Measurements from ENCODE around the gene SLC13A3.

DNA sequence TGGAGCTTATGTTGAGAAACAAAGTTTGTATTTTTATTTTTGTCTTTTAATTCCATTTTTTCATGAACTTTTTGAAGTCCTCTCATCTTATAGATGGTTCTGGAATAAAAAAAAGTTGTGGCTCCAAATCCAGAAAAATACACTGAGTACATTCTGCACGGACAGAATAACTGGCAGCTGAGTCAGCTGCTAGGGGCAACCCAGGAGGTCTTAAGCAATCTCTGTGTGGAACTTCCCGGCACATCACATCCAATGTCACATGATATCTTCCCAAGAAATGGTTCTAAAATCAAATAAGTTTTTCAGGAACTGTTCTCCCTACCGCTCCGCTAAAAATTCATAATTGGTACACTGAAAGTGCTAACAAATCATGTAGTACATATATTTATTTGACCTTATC lies 29.8 kb downstream of the SLC13A3 start:
- TF ChIP-seq POLR2AphosphoS5 (IDR thresholded peaks at IDR 0.05; ENCODE audit: borderline replicate concordance, low read depth, low read length) (no peak), EZH2 (IDR thresholded peaks at IDR 0.05) (no peak), FOXP2 (optimal IDR thresholded peaks at IDR 0.05; ENCODE audit: control extremely low read depth, extremely low read length, insufficient read depth) (no peak)

All from SK-N-MC (cell line).